ENCODE data around the gene NBPF14. TPM values are rescaled to one million over a fixed set of nuclear protein-coding genes. Genes with fewer than 3 reads are reported as not detected.
"Not testable (repeated sequence)": the region's sequence is repeated elsewhere in the genome, so short reads cannot be mapped to it uniquely, and the experiment has no call there.

NBPF14 gene
- total RNA-seq, result 26.3 and 26.7 TPM in 2 replicates

GRCh38 chr1:148595911-148596310 is at the start of gene NBPF14:
Gene NBPF14 (minus strand): TSS chr1:148596011. CDS start chr1:148595717, 294 bp downstream.
- not testable (repeated sequence) for H3K27me3 ChIP-seq (ENCODE audit: control insufficient read depth, insufficient read depth, low read length); DNase-seq (ENCODE audit: low read depth); H3K36me3 ChIP-seq (ENCODE audit: control insufficient read depth, insufficient read depth, low read length); H3K4me3 ChIP-seq (ENCODE audit: low read depth, low read length)

- H3K27me3 ChIP-seq (ENCODE audit: control insufficient read depth, insufficient read depth, low read length); DNase-seq (ENCODE audit: low read depth); H3K4me3 ChIP-seq (ENCODE audit: low read depth, low read length); H3K36me3 ChIP-seq (ENCODE audit: control insufficient read depth, insufficient read depth, low read length): not testable (repeated sequence)
Observed at GRCh38 chr1:148625451-148625850, 29.6 kb upstream of the NBPF14 start.

- H3K4me3 ChIP-seq (ENCODE audit: low read depth, low read length); H3K36me3 ChIP-seq (ENCODE audit: control insufficient read depth, insufficient read depth, low read length); H3K27me3 ChIP-seq (ENCODE audit: control insufficient read depth, insufficient read depth, low read length); DNase-seq (ENCODE audit: low read depth): not testable (repeated sequence)
Observed at GRCh38 chr1:148618216-148618615, 22.4 kb upstream of the NBPF14 start.

- H3K27me3 ChIP-seq (ENCODE audit: control insufficient read depth, insufficient read depth, low read length), result not testable (repeated sequence)
Observed at GRCh38 chr1:148605266-148605665, 9.5 kb upstream of the NBPF14 start.

GRCh38 chr1:148595360-148595759 is 451 bp downstream of the NBPF14 start:
- not testable (repeated sequence) for H3K27me3 ChIP-seq (ENCODE audit: control insufficient read depth, insufficient read depth, low read length); H3K36me3 ChIP-seq (ENCODE audit: control insufficient read depth, insufficient read depth, low read length); H3K4me3 ChIP-seq (ENCODE audit: low read depth, low read length); DNase-seq (ENCODE audit: low read depth)

More at GRCh38 chr1:148605266-148605665, 9.5 kb upstream of the NBPF14 start:
- H3K36me3 ChIP-seq (ENCODE audit: control insufficient read depth, insufficient read depth, low read length); DNase-seq (ENCODE audit: low read depth); H3K4me3 ChIP-seq (ENCODE audit: low read depth, low read length): not testable (repeated sequence)

- not testable (repeated sequence) for H3K27me3 ChIP-seq (ENCODE audit: control insufficient read depth, insufficient read depth, low read length); H3K36me3 ChIP-seq (ENCODE audit: control insufficient read depth, insufficient read depth, low read length); DNase-seq (ENCODE audit: low read depth); H3K4me3 ChIP-seq (ENCODE audit: low read depth, low read length)
Observed at GRCh38 chr1:148591098-148591497, 4.7 kb downstream of the NBPF14 start.

- H3K36me3 ChIP-seq (ENCODE audit: control insufficient read depth, insufficient read depth, low read length); H3K4me3 ChIP-seq (ENCODE audit: low read depth, low read length); H3K27me3 ChIP-seq (ENCODE audit: control insufficient read depth, insufficient read depth, low read length); DNase-seq (ENCODE audit: low read depth): not testable (repeated sequence)
Observed at GRCh38 chr1:148532158-148532557, 63.7 kb downstream of the NBPF14 start.

GRCh38 chr1:148529101-148529567 is 66.7 kb downstream of the NBPF14 start:
- not testable (repeated sequence) for H3K27me3 ChIP-seq (ENCODE audit: control insufficient read depth, insufficient read depth, low read length); DNase-seq (ENCODE audit: low read depth); H3K4me3 ChIP-seq (ENCODE audit: low read depth, low read length); H3K36me3 ChIP-seq (ENCODE audit: control insufficient read depth, insufficient read depth, low read length)

GRCh38 chr1:148528591-148528990 is 67.2 kb downstream of the NBPF14 start:
- not testable (repeated sequence) for H3K4me3 ChIP-seq (ENCODE audit: low read depth, low read length); H3K36me3 ChIP-seq (ENCODE audit: control insufficient read depth, insufficient read depth, low read length); H3K27me3 ChIP-seq (ENCODE audit: control insufficient read depth, insufficient read depth, low read length)

GRCh38 chr1:148526587-148526986 is 69.2 kb downstream of the NBPF14 start:
- not testable (repeated sequence) for H3K36me3 ChIP-seq (ENCODE audit: control insufficient read depth, insufficient read depth, low read length); H3K27me3 ChIP-seq (ENCODE audit: control insufficient read depth, insufficient read depth, low read length); DNase-seq (ENCODE audit: low read depth); H3K4me3 ChIP-seq (ENCODE audit: low read depth, low read length)

More at GRCh38 chr1:148528591-148528990, 67.2 kb downstream of the NBPF14 start:
- DNase-seq (ENCODE audit: low read depth), result not testable (repeated sequence)

- not testable (repeated sequence) for H3K36me3 ChIP-seq (ENCODE audit: control insufficient read depth, insufficient read depth, low read length); H3K27me3 ChIP-seq (ENCODE audit: control insufficient read depth, insufficient read depth, low read length); DNase-seq (ENCODE audit: low read depth); H3K4me3 ChIP-seq (ENCODE audit: low read depth, low read length)
Observed at GRCh38 chr1:148523205-148524144, 72.3 kb downstream of the NBPF14 start.

- not testable (repeated sequence) for H3K27me3 ChIP-seq (ENCODE audit: control insufficient read depth, insufficient read depth, low read length)
Observed at GRCh38 chr1:148522561-148523204, 73.1 kb downstream of the NBPF14 start.

GRCh38 chr1:148522072-148522471 is 73.7 kb downstream of the NBPF14 start:
- peak; percentile 34 for DNase-seq (ENCODE audit: low read depth)
- H3K36me3 ChIP-seq (ENCODE audit: control insufficient read depth, insufficient read depth, low read length); H3K27me3 ChIP-seq (ENCODE audit: control insufficient read depth, insufficient read depth, low read length): not testable (repeated sequence)
- peak overlapping the region; percentile 17 for H3K4me3 ChIP-seq (ENCODE audit: low read depth, low read length)

More at GRCh38 chr1:148522561-148523204, 73.1 kb downstream of the NBPF14 start:
- peak; percentile 92 for DNase-seq (ENCODE audit: low read depth)
- not testable (repeated sequence) for H3K36me3 ChIP-seq (ENCODE audit: control insufficient read depth, insufficient read depth, low read length)
- peak overlapping the region; percentile 12 for H3K4me3 ChIP-seq (ENCODE audit: low read depth, low read length)

GRCh38 chr1:148514310-148514709 is 81.5 kb downstream of the NBPF14 start:
- H3K36me3 ChIP-seq (ENCODE audit: control insufficient read depth, insufficient read depth, low read length); H3K4me3 ChIP-seq (ENCODE audit: low read depth, low read length); H3K27me3 ChIP-seq (ENCODE audit: control insufficient read depth, insufficient read depth, low read length); DNase-seq (ENCODE audit: low read depth): not testable (repeated sequence)

Measured in kidney epithelial cell (primary cell).